Effector memory CD4-positive, alpha-beta T cell (primary cell): Measurements from ENCODE around the gene ERCC2.
"Not testable (repeated sequence)": the region's sequence is repeated elsewhere in the genome, so short reads cannot be mapped to it uniquely, and the experiment has no call there.

Source experiments
- DNase-seq, 3 donors: peaks; one replicate each; pipeline ENCODE4 v3.0.0-alpha.2; 2020
- H3K27ac ChIP-seq: 2 replicates; pipeline ENCODE4 v1.7.0; 2013; ENCODE audit warnings: mild to moderate bottlenecking, low read length, moderate library complexity; ENCODE audit not compliant: insufficient read depth, poor library complexity, severe bottlenecking
- H3K27me3 ChIP-seq: replicated peaks from 2 replicates; pipeline ENCODE4 v1.7.0; 2013; ENCODE audit warnings: mild to moderate bottlenecking, low read length; ENCODE audit not compliant: insufficient read depth, control insufficient read depth, poor library complexity, severe bottlenecking
- H3K36me3 ChIP-seq: 2 replicates; pipeline ENCODE4 v1.7.0; 2013; ENCODE audit warnings: mild to moderate bottlenecking, low read length, moderate library complexity; ENCODE audit not compliant: control insufficient read depth, insufficient read depth
- H3K4me1 ChIP-seq: 2 replicates; pipeline ENCODE4 v1.7.0; 2013; ENCODE audit warnings: low read length, mild to moderate bottlenecking; ENCODE audit not compliant: control insufficient read depth, insufficient read depth, poor library complexity, severe bottlenecking
- H3K4me3 ChIP-seq: 2 replicates; pipeline ENCODE4 v1.7.0; 2013; ENCODE audit warnings: low read length, low read depth, mild to moderate bottlenecking; ENCODE audit not compliant: insufficient read depth, poor library complexity, severe bottlenecking
- H3K9me3 ChIP-seq: 2 replicates; pipeline ENCODE4 v1.7.0; 2013; ENCODE audit warnings: mild to moderate bottlenecking, low read length, moderate library complexity; ENCODE audit not compliant: control insufficient read depth

The ERCC2 gene

DNA sequence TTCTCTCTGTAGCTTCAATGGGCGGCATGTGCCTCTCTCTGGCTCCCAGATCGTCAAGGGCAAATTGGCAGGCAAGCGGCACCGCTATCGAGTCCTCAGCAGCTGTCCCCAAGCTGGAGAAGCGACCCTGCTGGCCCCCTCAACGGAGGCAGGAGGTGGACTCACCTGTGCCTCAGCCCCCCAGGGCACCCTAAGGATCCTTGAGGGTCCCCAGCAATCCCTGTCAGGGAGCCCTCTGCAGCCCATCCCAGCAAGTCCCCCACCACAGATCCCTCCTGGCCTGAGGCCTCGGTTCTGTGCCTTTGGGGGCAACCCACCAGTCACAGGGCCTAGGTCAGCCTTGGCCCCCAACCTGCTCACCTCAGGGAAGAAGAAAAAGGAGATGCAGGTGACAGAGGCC is 37.7 kb upstream of the ERCC2 start:
- no peaks in the 10 kb centered on the region for H3K36me3 ChIP-seq
- peaks cover 32% of the 10 kb centered on the region for H3K4me1 ChIP-seq
- H3K9me3 ChIP-seq, result no peaks in the 10 kb centered on the region
- DNase-seq, result no peak
- H3K4me3 ChIP-seq, result no peak overlapping the region
- H3K27me3 ChIP-seq, result peaks cover 14% of the 10 kb centered on the region
- no peak overlapping the region for H3K27ac ChIP-seq

DNA sequence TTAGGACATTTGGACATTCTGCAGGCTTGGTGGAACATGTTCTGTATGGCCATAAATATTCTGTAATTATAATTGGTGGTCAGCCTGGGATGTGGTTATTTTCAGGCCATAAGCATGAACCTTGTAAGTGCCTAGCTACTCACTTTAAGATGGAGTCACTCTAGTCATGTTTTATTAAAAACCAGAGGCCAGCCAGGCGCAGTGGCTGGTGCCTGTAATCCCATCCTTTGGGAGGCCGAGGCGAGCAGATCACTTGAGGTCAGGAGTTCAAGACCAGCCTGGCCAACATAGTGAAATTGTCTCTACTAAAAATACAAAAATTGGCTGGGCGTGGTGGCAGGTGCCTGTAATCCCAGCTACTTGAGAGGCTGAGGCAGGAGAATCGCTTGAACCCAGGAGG is 37.2 kb upstream of the ERCC2 start:
- not testable (repeated sequence) for DNase-seq, H3K27ac ChIP-seq, H3K4me3 ChIP-seq, H3K36me3 ChIP-seq, H3K9me3 ChIP-seq
- H3K4me1 ChIP-seq, result peaks cover 32% of the 10 kb centered on the region
- peaks cover 14% of the 10 kb centered on the region for H3K27me3 ChIP-seq

DNA sequence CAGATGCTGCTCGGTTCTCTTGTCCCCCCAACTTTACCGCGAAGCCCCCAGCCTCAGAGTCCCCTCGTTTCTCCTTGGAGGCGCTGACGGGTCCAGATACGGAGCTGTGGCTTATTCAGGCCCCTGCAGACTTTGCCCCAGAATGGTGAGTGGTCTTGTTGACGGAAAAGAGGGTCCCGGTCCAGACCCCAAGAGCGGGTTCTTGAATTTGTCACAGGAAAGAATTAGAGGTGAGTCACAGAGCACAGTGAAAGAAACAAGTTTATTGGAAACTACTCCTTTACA is 36.7 kb upstream of the ERCC2 start:
- peaks cover 14% of the 10 kb centered on the region for H3K27me3 ChIP-seq
- DNase-seq, result no peak
- H3K4me3 ChIP-seq, result peak overlapping the region; percentile 80
- H3K27ac ChIP-seq, result no peak overlapping the region
- peaks cover 32% of the 10 kb centered on the region for H3K4me1 ChIP-seq
- H3K9me3 ChIP-seq, result no peaks in the 10 kb centered on the region
- no peaks in the 10 kb centered on the region for H3K36me3 ChIP-seq

DNA sequence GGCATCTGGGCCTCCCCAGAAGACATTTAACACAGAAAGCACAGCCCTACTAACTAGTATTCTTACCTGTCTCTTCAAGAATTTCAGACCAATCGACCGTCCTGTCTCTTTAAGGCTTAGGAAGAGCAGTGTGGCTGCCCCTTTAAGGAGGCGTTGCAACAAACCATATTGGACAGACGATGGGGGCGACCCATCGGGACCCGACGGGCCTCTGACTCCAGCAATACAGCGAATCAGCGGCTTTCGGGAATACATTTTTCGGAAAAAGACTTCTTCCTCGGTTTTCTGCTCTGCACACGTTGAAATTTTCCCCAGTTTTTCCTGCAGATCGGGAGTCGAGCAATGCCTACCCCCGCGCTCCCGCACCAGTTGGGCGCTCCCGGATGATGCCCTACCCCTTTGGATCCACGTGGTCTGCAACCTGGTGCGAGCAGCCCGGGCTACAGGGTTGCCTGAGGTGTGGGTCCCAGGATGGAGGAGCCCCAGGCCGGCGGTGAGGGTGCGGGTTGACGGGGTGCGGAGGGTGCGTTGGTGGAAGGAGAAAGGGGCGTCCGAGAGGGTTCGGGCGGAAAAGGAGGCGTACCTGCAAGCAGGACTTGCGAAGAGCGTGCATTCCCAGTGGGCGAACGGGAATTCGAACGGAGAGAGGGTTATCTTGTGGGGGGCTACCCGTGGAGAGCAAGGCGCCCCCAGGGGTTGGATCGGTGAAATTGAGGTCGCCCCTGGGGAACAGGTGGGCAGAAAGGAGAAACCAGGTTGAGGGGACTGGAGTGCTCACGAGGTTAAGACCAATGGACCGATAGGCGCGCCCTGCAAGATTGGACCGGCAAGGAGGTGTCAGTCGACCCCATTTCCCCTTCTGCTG is 36.1 kb upstream of the ERCC2 start, which contains the start of gene POLR1G:
TSS of gene POLR1G (plus strand) at position 419 of the 865 bp plus-strand sequence. CDS start at position 472, 53 bp downstream.
- H3K27ac ChIP-seq, result peak within 1 kb of the TSS; percentile 73
- H3K4me1 ChIP-seq, result peaks cover 32% of the 10 kb centered on the region
- peak; percentile 46 to 65 (median 57) for DNase-seq
- H3K9me3 ChIP-seq, result no peaks in the 10 kb centered on the region
- H3K27me3 ChIP-seq, result peaks cover 14% of the 10 kb centered on the region
- H3K36me3 ChIP-seq, result no peaks in the 10 kb centered on the region
- peak within 1 kb of the TSS; percentile 80 for H3K4me3 ChIP-seq

DNA sequence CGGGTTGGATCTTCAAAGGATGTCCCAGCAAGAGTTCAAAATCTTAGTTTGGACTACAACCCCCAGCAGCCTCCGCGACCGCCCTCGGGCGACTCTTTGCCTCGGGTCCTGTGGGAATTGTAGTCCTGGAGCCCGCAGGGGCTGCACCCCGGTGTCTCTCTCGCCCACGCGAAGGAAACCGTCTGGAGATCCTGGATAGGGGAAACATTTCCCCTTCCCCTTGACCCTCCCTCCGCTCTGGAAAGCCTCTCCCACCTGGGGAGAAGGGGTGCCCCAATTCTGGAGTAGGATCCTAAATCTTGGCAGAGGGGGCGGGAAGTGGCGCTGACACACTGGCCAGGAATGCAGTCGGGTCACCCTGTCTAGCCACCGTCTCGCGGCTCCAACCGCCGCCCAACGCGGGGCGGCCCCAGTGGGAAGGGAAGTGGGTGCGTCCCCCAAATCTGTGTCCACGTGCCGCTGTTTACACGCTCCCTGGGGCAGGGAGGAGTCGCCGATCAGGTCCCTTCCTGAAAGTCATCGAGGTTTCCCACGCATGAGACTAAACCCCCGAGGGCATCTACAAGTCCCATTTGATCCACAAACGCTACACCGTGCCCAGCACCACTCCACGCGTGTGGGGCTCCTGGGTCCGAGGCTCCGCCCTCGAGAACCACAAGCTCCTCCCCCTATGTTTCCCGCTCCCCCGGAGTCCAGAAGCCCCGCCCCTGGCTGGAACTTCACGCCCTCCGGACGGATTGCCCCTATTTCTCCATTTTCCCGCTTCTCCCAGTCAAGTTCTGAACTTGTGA is 35.3 kb upstream of the ERCC2 start:
- Histone ChIP-seq H3K27me3 (peaks cover 14% of the 10 kb centered on the region), H3K27ac (peak overlapping the region; percentile 73), H3K4me1 (peaks cover 32% of the 10 kb centered on the region), H3K36me3 (no peaks in the 10 kb centered on the region), H3K4me3 (peak overlapping the region; percentile 80), H3K9me3 (no peaks in the 10 kb centered on the region)
- DNase-seq, result peak; percentile 72 to 77 (median 74)

DNA sequence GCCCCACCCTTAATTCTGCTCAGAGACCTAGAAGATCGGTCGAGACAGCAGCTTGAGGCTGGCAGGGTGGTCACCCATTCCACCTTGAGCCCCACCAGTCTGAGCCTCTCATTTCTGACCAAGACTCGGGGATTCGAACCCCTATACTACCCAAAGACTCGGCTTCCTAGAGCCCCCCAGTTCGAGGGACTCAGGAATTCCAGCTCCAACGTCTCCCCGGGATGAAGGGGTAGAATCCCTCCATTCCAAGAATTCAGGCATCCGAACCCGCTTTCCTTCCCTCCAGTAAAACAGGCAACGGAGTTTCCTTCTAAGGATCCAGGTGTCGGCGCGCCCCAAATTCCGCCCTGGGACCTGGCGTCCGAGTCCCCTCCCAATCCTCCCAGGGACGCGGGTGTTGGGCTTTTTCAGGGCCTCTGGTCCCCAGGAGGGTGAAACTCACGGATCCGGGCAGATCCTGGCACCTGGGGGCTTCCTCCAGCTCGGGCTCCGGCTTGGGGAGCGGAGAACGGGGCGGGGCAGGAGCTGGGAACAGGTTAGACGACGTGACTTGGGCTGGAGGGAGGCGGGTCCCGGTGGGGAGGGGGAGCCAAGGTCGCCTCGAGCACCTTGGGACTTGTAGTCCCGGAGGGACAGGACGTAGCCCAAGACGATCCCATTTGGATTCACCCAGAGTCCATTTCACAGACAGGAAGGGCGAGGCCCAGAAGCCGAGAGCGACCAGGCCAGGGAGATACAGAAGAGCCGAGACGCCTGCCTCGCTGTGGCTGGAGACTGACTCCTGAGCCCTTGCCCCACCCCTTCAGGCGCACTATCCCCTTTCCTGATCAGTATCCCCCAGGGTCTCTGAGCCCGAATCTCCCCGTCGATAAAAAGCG is 34.4 kb upstream of the ERCC2 start, which contains the start of gene PPP1R13L:
TSS of gene PPP1R13L (minus strand) at position 513 of the 878 bp plus-strand sequence. CDS start 6,751 bp downstream, outside the sequence.
- H3K4me1 ChIP-seq, result peaks cover 32% of the 10 kb centered on the region
- peak in 2 of 3 donors; percentile 23 to 26 for DNase-seq
- H3K4me3 ChIP-seq, result peak within 1 kb of the TSS; percentile 80
- H3K36me3 ChIP-seq, result no peaks in the 10 kb centered on the region
- peaks cover 14% of the 10 kb centered on the region for H3K27me3 ChIP-seq
- H3K27ac ChIP-seq, result peak within 1 kb of the TSS; percentile 73
- H3K9me3 ChIP-seq, result no peaks in the 10 kb centered on the region

DNA sequence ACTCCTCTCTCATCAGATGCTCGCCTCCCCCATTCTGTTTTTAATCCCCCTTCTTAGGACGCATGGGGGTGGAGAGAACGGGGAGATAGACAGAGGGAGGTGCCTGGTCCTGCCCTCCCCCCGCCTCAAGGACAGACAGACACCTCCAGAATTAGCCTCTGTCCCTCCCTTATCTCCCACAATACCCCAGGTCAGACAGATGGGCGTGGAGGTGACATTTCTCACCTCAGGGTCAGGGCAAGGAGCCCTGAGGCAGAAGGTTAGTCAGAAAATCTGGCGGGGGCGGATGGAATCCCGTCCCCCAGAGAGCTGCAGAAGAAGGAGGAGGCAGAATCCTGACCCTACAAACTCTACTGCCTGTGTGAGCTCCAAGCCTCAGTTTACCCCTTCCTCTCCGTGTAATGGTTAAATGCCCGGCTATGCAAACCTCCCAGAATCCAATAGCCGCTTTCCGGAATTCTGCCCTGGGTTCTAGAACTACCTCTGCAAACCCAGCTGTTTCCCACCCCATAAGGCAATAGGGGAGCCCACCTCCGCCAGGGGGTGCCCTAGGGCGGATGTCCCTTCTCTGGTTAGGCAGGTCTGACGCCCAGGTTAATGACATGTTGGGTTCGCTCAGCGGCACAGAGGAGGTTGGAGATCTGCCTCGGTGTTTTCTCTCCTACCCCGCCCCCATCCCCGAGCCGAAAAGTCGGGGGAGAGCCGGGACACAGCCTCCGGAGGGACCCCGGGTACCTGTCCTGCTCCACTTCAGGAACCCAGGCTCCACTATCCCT is 33.6 kb upstream of the ERCC2 start:
- H3K36me3 ChIP-seq, result no peaks in the 10 kb centered on the region
- H3K9me3 ChIP-seq, result no peaks in the 10 kb centered on the region
- H3K27me3 ChIP-seq, result peaks cover 14% of the 10 kb centered on the region
- no peak overlapping the region for H3K27ac ChIP-seq
- peaks cover 32% of the 10 kb centered on the region for H3K4me1 ChIP-seq
- peak; percentile 39 to 42 (median 41) for DNase-seq
- peak overlapping the region; percentile 80 for H3K4me3 ChIP-seq

DNA sequence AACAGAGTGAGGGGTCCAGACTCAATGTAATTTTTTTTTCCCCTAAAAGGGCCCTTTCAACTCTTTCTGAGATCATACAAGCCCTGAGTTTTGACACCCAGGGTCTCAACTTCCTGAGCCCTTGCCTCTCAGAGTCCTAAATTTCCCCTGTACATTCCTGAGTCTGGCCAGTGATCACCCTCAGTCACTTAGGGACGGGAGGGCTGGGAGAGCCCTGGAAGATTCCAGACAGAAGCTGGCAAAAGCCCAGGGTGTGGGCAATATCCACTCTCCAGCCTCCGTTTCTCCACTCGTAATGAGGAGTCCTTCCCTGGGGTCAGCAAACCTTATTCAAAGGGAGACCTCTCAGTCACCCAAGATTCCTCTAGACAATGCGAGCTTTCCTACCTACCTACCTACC is 32.9 kb upstream of the ERCC2 start:
- Histone ChIP-seq H3K36me3 (no peaks in the 10 kb centered on the region), H3K27me3 (peaks cover 14% of the 10 kb centered on the region), H3K9me3 (no peaks in the 10 kb centered on the region), H3K4me3 (no peak overlapping the region), H3K27ac (no peak overlapping the region), H3K4me1 (peaks cover 38% of the 10 kb centered on the region)
- no peak for DNase-seq
